Esophagus muscularis mucosa (tissue), 4 donors: Measurements from ENCODE around the gene PRR14.

ENCODE experiments used
- EP300 ChIP-seq: sonication (generic); formaldehyde crosslinking; IDR thresholded peaks from one replicate; pipeline ENCODE4 v1.6.1; 2017; ENCODE audit warnings: antibody characterized with exemption
- POLR2A ChIP-seq: fragments of 450-650 bp; IDR thresholded peaks from one replicate; pipeline ENCODE4 v1.6.1; 2017; ENCODE audit warnings: antibody characterized with exemption, moderate library complexity, mild to moderate bottlenecking, low read depth
- TF ChIP-seq, protein P1 (sequence below), 3 experiments: fragments of 200-600 bp in 2 of 3; fragments of 450-650 bp in 1 of 3; sonication (generic) in 2 of 3; IDR thresholded peaks; one replicate each; pipeline ENCODE4 v1.5.1; 2017 to 2019; ENCODE audit warnings: antibody characterized with exemption in 3 of 3, mild to moderate bottlenecking in 2 of 3, moderate library complexity in 1 of 3

- TF ChIP-seq, protein P1, sequence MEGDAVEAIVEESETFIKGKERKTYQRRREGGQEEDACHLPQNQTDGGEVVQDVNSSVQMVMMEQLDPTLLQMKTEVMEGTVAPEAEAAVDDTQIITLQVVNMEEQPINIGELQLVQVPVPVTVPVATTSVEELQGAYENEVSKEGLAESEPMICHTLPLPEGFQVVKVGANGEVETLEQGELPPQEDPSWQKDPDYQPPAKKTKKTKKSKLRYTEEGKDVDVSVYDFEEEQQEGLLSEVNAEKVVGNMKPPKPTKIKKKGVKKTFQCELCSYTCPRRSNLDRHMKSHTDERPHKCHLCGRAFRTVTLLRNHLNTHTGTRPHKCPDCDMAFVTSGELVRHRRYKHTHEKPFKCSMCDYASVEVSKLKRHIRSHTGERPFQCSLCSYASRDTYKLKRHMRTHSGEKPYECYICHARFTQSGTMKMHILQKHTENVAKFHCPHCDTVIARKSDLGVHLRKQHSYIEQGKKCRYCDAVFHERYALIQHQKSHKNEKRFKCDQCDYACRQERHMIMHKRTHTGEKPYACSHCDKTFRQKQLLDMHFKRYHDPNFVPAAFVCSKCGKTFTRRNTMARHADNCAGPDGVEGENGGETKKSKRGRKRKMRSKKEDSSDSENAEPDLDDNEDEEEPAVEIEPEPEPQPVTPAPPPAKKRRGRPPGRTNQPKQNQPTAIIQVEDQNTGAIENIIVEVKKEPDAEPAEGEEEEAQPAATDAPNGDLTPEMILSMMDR (IDR thresholded peaks at IDR 0.05), result no peak
- TF ChIP-seq EP300 (no peak), POLR2A (no peak)
Observed at GRCh38 chr16:30609002-30609925, 41.5 kb upstream of the PRR14 start.
